ENCODE data around the gene EYA4. TPM values are rescaled to one million over a fixed set of nuclear protein-coding genes. Genes with fewer than 3 reads are reported as not detected.

EYA4 gene
- total RNA-seq, 1 experiment from 2014 or later = 0.24 TPM

DNA sequence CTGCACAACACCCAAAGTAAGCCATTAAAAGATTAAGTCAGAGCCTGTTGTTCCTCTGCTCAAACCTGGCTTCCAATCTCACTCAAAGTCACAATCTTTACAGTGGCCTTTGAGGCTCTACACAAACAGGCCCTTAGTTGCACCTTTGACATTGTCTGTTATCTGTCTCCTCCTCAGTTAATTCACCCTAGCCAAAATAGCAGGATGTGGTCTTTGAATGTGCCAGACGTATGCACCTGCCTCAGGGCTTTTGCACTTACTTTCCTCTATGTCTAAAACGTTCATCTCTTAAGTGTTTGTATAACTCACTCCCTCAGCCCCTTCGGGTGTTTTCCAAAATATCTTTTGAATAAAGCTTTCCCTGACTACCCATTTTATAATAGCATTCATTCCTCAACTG, 107.7 kb downstream of the EYA4 start:
- ChIA-PET POLR2A (no interaction called here), CTCF (no interaction called here)
- no peak for DNase-seq (ENCODE audit: low spot score)
- Mint-ChIP-seq H3K27me3 (ENCODE audit: low read depth) (no peaks in the 10 kb centered on the region), H3K27ac (no peak overlapping the region), H3K4me1 (peaks cover 10% of the 10 kb centered on the region; the same call in 1 of the 2 replicates), H3K9me3 (no peaks in the 10 kb centered on the region), H3K36me3 (no peaks in the 10 kb centered on the region), H3K4me3 (no peak overlapping the region)
- TF ChIP-seq, protein P1, sequence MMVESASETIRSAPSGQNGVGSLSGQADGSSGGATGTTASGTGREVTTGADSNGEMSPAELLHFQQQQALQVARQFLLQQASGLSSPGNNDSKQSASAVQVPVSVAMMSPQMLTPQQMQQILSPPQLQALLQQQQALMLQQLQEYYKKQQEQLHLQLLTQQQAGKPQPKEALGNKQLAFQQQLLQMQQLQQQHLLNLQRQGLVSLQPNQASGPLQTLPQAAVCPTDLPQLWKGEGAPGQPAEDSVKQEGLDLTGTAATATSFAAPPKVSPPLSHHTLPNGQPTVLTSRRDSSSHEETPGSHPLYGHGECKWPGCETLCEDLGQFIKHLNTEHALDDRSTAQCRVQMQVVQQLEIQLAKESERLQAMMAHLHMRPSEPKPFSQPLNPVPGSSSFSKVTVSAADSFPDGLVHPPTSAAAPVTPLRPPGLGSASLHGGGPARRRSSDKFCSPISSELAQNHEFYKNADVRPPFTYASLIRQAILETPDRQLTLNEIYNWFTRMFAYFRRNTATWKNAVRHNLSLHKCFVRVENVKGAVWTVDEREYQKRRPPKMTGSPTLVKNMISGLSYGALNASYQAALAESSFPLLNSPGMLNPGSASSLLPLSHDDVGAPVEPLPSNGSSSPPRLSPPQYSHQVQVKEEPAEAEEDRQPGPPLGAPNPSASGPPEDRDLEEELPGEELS (CRISPR knock-in tag; IDR thresholded peaks at IDR 0.05) = no peak
- no peak for TF ChIP-seq PRRX2 (CRISPR knock-in tag; IDR thresholded peaks at IDR 0.05)
- TF ChIP-seq ZNF317 (CRISPR knock-in tag; IDR thresholded peaks at IDR 0.05; ENCODE audit: borderline replicate concordance, low read depth) = no peak
- TF ChIP-seq, protein P2, sequence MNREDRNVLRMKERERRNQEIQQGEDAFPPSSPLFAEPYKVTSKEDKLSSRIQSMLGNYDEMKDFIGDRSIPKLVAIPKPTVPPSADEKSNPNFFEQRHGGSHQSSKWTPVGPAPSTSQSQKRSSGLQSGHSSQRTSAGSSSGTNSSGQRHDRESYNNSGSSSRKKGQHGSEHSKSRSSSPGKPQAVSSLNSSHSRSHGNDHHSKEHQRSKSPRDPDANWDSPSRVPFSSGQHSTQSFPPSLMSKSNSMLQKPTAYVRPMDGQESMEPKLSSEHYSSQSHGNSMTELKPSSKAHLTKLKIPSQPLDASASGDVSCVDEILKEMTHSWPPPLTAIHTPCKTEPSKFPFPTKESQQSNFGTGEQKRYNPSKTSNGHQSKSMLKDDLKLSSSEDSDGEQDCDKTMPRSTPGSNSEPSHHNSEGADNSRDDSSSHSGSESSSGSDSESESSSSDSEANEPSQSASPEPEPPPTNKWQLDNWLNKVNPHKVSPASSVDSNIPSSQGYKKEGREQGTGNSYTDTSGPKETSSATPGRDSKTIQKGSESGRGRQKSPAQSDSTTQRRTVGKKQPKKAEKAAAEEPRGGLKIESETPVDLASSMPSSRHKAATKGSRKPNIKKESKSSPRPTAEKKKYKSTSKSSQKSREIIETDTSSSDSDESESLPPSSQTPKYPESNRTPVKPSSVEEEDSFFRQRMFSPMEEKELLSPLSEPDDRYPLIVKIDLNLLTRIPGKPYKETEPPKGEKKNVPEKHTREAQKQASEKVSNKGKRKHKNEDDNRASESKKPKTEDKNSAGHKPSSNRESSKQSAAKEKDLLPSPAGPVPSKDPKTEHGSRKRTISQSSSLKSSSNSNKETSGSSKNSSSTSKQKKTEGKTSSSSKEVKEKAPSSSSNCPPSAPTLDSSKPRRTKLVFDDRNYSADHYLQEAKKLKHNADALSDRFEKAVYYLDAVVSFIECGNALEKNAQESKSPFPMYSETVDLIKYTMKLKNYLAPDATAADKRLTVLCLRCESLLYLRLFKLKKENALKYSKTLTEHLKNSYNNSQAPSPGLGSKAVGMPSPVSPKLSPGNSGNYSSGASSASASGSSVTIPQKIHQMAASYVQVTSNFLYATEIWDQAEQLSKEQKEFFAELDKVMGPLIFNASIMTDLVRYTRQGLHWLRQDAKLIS (CRISPR knock-in tag; IDR thresholded peaks at IDR 0.05; ENCODE audit: borderline replicate concordance) = no peak
- TF ChIP-seq, protein P3, sequence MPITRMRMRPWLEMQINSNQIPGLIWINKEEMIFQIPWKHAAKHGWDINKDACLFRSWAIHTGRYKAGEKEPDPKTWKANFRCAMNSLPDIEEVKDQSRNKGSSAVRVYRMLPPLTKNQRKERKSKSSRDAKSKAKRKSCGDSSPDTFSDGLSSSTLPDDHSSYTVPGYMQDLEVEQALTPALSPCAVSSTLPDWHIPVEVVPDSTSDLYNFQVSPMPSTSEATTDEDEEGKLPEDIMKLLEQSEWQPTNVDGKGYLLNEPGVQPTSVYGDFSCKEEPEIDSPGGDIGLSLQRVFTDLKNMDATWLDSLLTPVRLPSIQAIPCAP (CRISPR knock-in tag; IDR thresholded peaks at IDR 0.05) = no peak
- no peak for ATAC-seq

DNA sequence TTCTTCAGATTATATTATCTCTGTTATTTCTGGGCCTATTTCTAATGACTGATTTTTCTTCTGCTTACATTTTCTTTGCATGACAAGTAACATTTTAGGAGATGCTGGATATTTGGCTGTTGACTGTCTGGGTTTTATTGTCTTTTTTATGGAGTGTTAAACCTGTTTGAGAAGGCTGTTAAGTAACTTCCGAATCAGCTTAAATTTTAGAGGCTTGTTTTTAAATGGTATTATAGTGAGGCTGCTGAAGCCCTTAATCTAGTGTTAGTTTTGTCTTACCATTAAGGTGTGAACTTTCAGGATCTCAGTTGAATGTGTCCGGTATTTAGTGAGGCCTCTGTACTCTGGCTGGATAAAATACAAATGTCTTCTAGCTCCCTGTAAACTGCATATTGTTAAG, 109.8 kb downstream of the EYA4 start:
- DNase-seq (ENCODE audit: low spot score) (no peak), ATAC-seq (no peak)
- ChIA-PET CTCF (no interaction called here), POLR2A (no interaction called here)
- H3K4me1 Mint-ChIP-seq = peaks cover 10% of the 10 kb centered on the region; the same call in 1 of the 2 replicates
- TF ChIP-seq ZNF138 (CRISPR knock-in tag; conservative IDR thresholded peaks at IDR 0.05) (no peak), SOX15 (CRISPR knock-in tag; IDR thresholded peaks at IDR 0.05) (no peak), FOXK1 (CRISPR knock-in tag; IDR thresholded peaks at IDR 0.05) (no peak), EMX1 (CRISPR knock-in tag; IDR thresholded peaks at IDR 0.05) (no peak), SP1 (CRISPR knock-in tag; conservative IDR thresholded peaks at IDR 0.05) (no peak), TP53 (CRISPR knock-in tag; IDR thresholded peaks at IDR 0.05) (no peak)
- TF ChIP-seq, protein P4, sequence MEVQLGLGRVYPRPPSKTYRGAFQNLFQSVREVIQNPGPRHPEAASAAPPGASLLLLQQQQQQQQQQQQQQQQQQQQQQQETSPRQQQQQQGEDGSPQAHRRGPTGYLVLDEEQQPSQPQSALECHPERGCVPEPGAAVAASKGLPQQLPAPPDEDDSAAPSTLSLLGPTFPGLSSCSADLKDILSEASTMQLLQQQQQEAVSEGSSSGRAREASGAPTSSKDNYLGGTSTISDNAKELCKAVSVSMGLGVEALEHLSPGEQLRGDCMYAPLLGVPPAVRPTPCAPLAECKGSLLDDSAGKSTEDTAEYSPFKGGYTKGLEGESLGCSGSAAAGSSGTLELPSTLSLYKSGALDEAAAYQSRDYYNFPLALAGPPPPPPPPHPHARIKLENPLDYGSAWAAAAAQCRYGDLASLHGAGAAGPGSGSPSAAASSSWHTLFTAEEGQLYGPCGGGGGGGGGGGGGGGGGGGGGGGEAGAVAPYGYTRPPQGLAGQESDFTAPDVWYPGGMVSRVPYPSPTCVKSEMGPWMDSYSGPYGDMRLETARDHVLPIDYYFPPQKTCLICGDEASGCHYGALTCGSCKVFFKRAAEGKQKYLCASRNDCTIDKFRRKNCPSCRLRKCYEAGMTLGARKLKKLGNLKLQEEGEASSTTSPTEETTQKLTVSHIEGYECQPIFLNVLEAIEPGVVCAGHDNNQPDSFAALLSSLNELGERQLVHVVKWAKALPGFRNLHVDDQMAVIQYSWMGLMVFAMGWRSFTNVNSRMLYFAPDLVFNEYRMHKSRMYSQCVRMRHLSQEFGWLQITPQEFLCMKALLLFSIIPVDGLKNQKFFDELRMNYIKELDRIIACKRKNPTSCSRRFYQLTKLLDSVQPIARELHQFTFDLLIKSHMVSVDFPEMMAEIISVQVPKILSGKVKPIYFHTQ (CRISPR knock-in tag; IDR thresholded peaks at IDR 0.05) = no peak
- TF ChIP-seq, protein P5, sequence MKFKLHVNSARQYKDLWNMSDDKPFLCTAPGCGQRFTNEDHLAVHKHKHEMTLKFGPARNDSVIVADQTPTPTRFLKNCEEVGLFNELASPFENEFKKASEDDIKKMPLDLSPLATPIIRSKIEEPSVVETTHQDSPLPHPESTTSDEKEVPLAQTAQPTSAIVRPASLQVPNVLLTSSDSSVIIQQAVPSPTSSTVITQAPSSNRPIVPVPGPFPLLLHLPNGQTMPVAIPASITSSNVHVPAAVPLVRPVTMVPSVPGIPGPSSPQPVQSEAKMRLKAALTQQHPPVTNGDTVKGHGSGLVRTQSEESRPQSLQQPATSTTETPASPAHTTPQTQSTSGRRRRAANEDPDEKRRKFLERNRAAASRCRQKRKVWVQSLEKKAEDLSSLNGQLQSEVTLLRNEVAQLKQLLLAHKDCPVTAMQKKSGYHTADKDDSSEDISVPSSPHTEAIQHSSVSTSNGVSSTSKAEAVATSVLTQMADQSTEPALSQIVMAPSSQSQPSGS (CRISPR knock-in tag; IDR thresholded peaks at IDR 0.05; ENCODE audit: borderline replicate concordance, low read depth) = no peak
- TF ChIP-seq, protein P6, sequence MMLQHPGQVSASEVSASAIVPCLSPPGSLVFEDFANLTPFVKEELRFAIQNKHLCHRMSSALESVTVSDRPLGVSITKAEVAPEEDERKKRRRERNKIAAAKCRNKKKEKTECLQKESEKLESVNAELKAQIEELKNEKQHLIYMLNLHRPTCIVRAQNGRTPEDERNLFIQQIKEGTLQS (CRISPR knock-in tag; conservative IDR thresholded peaks at IDR 0.05) = no peak
- TF ChIP-seq, protein P7, sequence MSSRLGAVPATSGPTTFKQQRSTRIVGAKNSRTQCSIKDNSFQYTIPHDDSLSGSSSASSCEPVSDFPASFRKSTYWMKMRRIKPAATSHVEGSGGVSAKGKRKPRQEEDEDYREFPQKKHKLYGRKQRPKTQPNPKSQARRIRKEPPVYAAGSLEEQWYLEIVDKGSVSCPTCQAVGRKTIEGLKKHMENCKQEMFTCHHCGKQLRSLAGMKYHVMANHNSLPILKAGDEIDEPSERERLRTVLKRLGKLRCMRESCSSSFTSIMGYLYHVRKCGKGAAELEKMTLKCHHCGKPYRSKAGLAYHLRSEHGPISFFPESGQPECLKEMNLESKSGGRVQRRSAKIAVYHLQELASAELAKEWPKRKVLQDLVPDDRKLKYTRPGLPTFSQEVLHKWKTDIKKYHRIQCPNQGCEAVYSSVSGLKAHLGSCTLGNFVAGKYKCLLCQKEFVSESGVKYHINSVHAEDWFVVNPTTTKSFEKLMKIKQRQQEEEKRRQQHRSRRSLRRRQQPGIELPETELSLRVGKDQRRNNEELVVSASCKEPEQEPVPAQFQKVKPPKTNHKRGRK (CRISPR knock-in tag; IDR thresholded peaks at IDR 0.05; ENCODE audit: borderline replicate concordance) = no peak
- TF ChIP-seq, protein P8, sequence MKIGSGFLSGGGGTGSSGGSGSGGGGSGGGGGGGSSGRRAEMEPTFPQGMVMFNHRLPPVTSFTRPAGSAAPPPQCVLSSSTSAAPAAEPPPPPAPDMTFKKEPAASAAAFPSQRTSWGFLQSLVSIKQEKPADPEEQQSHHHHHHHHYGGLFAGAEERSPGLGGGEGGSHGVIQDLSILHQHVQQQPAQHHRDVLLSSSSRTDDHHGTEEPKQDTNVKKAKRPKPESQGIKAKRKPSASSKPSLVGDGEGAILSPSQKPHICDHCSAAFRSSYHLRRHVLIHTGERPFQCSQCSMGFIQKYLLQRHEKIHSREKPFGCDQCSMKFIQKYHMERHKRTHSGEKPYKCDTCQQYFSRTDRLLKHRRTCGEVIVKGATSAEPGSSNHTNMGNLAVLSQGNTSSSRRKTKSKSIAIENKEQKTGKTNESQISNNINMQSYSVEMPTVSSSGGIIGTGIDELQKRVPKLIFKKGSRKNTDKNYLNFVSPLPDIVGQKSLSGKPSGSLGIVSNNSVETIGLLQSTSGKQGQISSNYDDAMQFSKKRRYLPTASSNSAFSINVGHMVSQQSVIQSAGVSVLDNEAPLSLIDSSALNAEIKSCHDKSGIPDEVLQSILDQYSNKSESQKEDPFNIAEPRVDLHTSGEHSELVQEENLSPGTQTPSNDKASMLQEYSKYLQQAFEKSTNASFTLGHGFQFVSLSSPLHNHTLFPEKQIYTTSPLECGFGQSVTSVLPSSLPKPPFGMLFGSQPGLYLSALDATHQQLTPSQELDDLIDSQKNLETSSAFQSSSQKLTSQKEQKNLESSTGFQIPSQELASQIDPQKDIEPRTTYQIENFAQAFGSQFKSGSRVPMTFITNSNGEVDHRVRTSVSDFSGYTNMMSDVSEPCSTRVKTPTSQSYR (CRISPR knock-in tag; IDR thresholded peaks at IDR 0.05) = no peak
- no peak overlapping the region for H3K4me3 Mint-ChIP-seq
- no peaks in the 10 kb centered on the region for H3K9me3 Mint-ChIP-seq
- H3K27ac Mint-ChIP-seq = no peak overlapping the region
- H3K27me3 Mint-ChIP-seq (ENCODE audit: low read depth) = no peaks in the 10 kb centered on the region
- no peaks in the 10 kb centered on the region for H3K36me3 Mint-ChIP-seq
